ENCODE data around the gene ANKRD28. TPM values are rescaled to one million over a fixed set of nuclear protein-coding genes. Genes with fewer than 3 reads are reported as not detected.

Gene ANKRD28
- total RNA-seq, 1 donor from 2014 or later: 53.6 TPM

- intact Hi-C loops (cut with micrococcal nuclease): loop anchor here (1.0 kb wide), 1 partner anchor 7 kb away; the partner anchor contains the start of gene ANKRD28
Measured at GRCh38 chr3:15804553-15805095, 6.8 kb upstream of the ANKRD28 start.

- intact Hi-C loops (cut with micrococcal nuclease): no loop called here
Measured at GRCh38 chr3:15803921-15804320, 6.1 kb upstream of the ANKRD28 start.

GRCh38 chr3:15801298-15801697 lies 3.5 kb upstream of the ANKRD28 start:
- intact Hi-C loops (cut with micrococcal nuclease): no loop called here

- intact Hi-C loops (cut with micrococcal nuclease): loop anchor here (1.0 kb wide), 1 partner anchor 10 kb away; no protein-coding TSS in a partner anchor
Measured at GRCh38 chr3:15800780-15801179, 3.0 kb upstream of the ANKRD28 start.

GRCh38 chr3:15800327-15800726 lies 2.5 kb upstream of the ANKRD28 start:
- intact Hi-C loops (cut with micrococcal nuclease): loop anchor here (1.0 kb wide), 1 partner anchor 10 kb away; no protein-coding TSS in a partner anchor

- intact Hi-C loops (cut with micrococcal nuclease): loop anchor here (1.0 to 5.0 kb wide), 7 partner anchors 53 to 851 kb away; partner anchors contain the start of genes BTD, CAPN7, HACL1 and NR2C2
Measured at GRCh38 chr3:15798533-15799245, 910 bp upstream of the ANKRD28 start.

GRCh38 chr3:15796771-15797641 lies 773 bp downstream of the ANKRD28 start:
- intact Hi-C loops (cut with micrococcal nuclease): loop anchor here (1.0 to 5.0 kb wide), 6 partner anchors 8 to 850 kb away; partner anchors contain the start of genes CAPN7 and NR2C2

- intact Hi-C loops (cut with micrococcal nuclease): loop anchor here (2.0 to 5.0 kb wide), 5 partner anchors 28 to 849 kb away; partner anchors contain the start of genes CAPN7 and NR2C2
Measured at GRCh38 chr3:15796331-15796730, 1.4 kb downstream of the ANKRD28 start.

- intact Hi-C loops (cut with micrococcal nuclease): loop anchor here (2.0 to 5.0 kb wide), 5 partner anchors 27 to 848 kb away; partner anchors contain the start of genes CAPN7 and NR2C2
Measured at GRCh38 chr3:15795651-15796308, 2.0 kb downstream of the ANKRD28 start.

- intact Hi-C loops (cut with micrococcal nuclease): loop anchor here (5.0 kb wide), 3 partner anchors 523 to 848 kb away; partner anchors contain the start of genes CAPN7 and NR2C2
Measured at GRCh38 chr3:15794842-15795650, 2.7 kb downstream of the ANKRD28 start.

GRCh38 chr3:15794303-15794771 lies 3.4 kb downstream of the ANKRD28 start:
- intact Hi-C loops (cut with micrococcal nuclease): no loop called here

GRCh38 chr3:15791525-15791924 lies 6.3 kb downstream of the ANKRD28 start:
- intact Hi-C loops (cut with micrococcal nuclease): no loop called here

- intact Hi-C loops (cut with micrococcal nuclease): loop anchor here (2.0 kb wide), 1 partner anchor 13 kb away; no protein-coding TSS in a partner anchor
Measured at GRCh38 chr3:15787941-15788340, 9.8 kb downstream of the ANKRD28 start.

GRCh38 chr3:15787526-15787925 lies 10.3 kb downstream of the ANKRD28 start:
- intact Hi-C loops (cut with micrococcal nuclease): no loop called here

GRCh38 chr3:15783361-15783969 lies 14.3 kb downstream of the ANKRD28 start:
- intact Hi-C loops (cut with micrococcal nuclease): no loop called here

- intact Hi-C loops (cut with micrococcal nuclease): loop anchor here (1.0 kb wide), 1 partner anchor 13 kb away; no protein-coding TSS in a partner anchor
Measured at GRCh38 chr3:15782429-15782828, 15.3 kb downstream of the ANKRD28 start.

GRCh38 chr3:15781637-15782402 lies 16.0 kb downstream of the ANKRD28 start:
- intact Hi-C loops (cut with micrococcal nuclease): loop anchor here (1.0 kb wide), 1 partner anchor 13 kb away; no protein-coding TSS in a partner anchor

GRCh38 chr3:15781131-15781530 lies 16.6 kb downstream of the ANKRD28 start:
- intact Hi-C loops (cut with micrococcal nuclease): no loop called here
